MV-4-11 (cell line): ENCODE results near the gene CHRNE.

ENCODE experiments used
- DNase-seq: peaks from one replicate; lab custom pipeline; 2025; lab: John Stamatoyannopoulos, UW

The CHRNE gene

DNA sequence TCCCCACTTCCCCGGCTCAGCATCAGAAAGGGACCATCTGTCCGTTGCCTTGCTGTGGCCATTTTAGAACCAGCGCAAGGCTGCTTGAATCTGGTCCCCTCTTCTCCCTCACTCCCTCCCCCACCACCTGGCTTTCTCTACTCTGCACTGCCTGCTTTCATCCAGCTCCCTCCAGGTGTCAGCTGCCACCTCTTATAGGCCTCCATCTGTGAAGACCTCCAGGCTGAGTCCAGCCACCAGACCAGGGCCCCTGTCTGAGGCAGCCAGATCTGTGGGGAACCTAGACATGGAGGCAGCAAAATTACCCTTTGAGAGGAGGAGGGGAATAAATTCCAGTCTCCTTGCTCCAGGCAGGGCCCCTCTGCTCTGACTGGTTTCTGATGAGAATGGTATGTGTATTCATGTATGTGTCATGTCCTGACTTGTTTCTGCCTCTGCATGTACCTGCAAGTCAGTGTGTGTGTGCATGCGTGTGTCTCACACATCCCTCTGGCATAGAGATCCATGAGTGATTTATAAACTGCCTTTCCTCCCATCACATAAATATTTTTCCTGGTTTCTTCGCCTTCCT, 48.7 kb downstream of the CHRNE start:
- no peak for DNase-seq

DNA sequence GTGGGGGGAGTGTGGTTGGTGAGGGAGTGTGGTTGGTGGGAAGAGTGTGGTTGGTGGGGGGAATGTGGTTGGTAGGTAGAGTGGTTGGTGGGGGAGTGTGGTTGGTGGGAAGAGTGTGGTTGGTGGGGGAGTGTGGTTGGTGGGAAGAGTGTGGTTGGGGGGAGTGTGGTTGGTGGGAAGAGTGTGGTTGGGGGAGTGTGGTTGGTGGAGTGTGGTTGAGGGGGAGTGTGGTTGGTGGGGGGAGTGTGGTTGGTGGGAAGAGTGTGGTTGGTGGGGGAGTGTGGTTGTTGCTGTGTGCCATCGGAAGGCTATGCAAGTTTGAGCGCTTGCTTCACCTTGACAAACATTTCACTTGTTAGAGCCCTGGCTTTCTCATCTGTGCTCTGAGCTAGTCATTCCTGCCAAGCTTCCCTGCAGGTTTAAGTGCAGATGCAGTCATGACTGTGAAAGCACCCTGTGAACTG, 49.7 kb downstream of the CHRNE start:
- no peak for DNase-seq

DNA sequence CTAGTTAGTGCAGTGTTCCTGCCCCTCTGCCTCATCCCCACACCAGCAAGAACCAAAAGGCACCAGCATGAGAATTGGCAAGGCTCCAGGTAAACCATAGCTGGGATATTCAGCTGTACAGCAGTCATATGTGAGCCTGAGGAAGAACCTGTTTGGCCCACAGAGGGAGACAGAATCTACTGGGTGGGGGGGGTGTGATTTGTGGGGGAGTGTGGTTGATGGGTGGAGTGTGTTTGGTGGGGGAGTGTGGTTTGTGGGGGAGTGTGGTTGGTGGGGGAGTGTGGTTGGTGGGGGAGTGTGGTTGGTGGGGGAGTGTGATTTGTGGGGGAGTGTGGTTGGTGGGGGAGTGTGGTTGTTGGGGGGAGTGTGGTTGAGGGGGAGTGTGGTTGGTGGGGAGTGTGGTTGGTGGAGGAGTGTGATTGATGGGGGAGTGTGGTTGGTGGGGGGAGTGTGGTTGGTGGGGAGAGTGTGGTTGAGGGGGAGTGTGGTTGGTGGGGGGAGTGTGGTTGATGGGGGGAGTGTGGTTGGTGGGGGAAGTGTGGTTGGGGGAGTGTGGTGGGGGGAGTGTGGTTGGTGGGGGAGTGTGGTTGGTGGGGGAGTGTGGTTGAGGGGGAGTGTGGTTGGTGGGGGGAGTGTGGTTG, 50.2 kb downstream of the CHRNE start:
- no peak for DNase-seq

DNA sequence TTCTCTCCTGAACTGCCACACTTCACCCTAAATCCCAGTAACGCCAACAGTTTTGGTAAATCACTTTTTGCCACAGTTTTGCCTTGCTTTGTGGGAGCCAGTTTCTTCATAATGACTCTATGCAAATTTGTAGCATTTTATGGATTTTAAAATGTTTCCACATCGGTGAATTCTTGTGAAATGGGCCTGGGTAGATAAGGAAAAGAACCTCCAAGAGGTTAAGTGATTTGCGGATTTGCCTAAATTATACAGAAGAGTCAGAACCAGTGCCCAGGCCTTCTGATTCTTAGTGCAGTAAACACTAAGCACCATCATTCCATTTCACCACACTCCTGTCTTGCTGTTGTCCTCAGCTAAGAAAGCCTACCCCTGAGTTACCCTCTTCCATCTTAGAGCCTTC, 51.8 kb downstream of the CHRNE start:
- DNase-seq, result no peak

DNA sequence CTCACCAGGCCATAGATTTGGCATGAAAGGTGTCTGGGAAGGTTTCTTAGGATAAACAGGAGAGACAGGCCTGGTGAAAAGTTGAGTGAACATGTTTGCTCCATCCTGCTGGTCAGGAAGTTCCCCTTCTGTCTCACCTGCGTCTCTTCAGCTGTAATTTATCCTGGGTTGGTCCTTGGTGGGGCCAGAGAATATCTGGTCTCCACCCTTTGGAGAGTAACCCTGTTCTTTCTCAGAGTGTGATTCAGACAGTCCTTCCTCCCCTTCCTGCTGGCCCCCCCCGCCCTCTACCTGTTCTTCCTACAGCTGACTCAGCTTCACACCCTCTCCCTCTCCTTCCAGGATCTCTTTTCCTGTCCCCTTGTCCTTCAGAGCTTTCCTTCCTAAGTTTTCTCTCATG, 52.7 kb downstream of the CHRNE start:
- DNase-seq, result no peak

DNA sequence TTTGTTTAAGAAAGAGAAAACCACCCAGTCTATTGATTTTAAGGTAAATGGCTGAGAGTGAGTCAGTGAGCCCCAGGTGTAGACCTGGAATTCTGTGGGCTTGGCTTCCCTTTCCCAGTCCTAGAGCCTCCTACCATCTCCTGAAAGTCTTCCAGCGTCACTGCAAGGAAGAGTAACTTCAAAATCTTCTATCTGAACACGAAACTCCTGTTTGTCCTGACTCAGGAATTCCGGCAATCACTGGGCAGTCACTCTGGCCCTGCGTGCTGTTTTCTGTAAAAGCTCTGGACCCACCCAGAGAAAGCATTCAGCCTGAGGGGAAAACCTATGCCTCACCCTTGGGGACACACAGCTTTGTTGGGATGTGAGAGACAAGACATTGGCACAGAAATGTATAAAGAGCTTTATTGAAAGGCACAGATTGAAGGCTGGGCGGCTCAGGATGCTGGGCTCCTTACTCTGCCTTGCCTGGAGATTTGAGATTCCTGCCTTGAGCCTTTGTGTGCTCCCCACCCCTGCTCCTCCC, 53.8 kb downstream of the CHRNE start:
- DNase-seq, result no peak
